Activated T-cell treated with anti-CD3 and anti-CD28 coated beads, Interleukin-2, amount 50 U/mL, for 4 hours (primary cell): Measurements from ENCODE around the gene FAM120A. TPM values are rescaled to one million over a fixed set of nuclear protein-coding genes. Genes with fewer than 3 reads are reported as not detected.

Source experiments
- ATAC-seq, 2 donors: fragments of 200-7000 bp; cut with Tn5 transposase; one replicate each; pipeline ENCODE4 v1.10.0; 2021
- DNase-seq: peaks from one replicate; pipeline ENCODE4 v3.0.0-alpha.2; 2020
- H3K27me3 Mint-ChIP-seq: one replicate; pipeline ENCODE4 v1.8.0; 2021; ENCODE audit warnings: low read depth, mixed read lengths
- H3K36me3 Mint-ChIP-seq: one replicate; pipeline ENCODE4 v1.8.0; 2022; ENCODE audit warnings: mixed read lengths; ENCODE audit not compliant: insufficient read depth
- H3K4me1 Mint-ChIP-seq: one replicate; pipeline ENCODE4 v1.8.0; 2021; ENCODE audit warnings: low read depth, mixed read lengths
- H3K4me3 Mint-ChIP-seq: one replicate; pipeline ENCODE4 v1.8.0; 2021; ENCODE audit warnings: mild to moderate bottlenecking, moderate library complexity, mixed read lengths
- H3K9me3 Mint-ChIP-seq: one replicate; pipeline ENCODE4 v1.8.0; 2021; ENCODE audit warnings: mixed read lengths
- total RNA-seq, 3 donors: library from RNA; stranded (reverse); gene quantifications; one replicate each; pipeline ENCODE4 v1.2.1, GENCODE V29; 2021

FAM120A gene
- total RNA-seq, 3 donors from 2014 or later = 116 to 124 (median 123) TPM

GRCh38 chr9:93523518-93524144, 72.1 kb downstream of the FAM120A start:
- H3K27me3 Mint-ChIP-seq = no peaks in the 10 kb centered on the region
- peaks cover 7% of the 10 kb centered on the region for H3K4me1 Mint-ChIP-seq
- peaks cover 43% of the 10 kb centered on the region for H3K36me3 Mint-ChIP-seq
- DNase-seq (no peak), ATAC-seq (no peak)
- H3K4me3 Mint-ChIP-seq = no peak overlapping the region
- no peaks in the 10 kb centered on the region for H3K9me3 Mint-ChIP-seq

GRCh38 chr9:93525476-93525875, 74.0 kb downstream of the FAM120A start:
- Mint-ChIP-seq H3K4me3 (no peak overlapping the region), H3K9me3 (no peaks in the 10 kb centered on the region), H3K36me3 (peaks cover 42% of the 10 kb centered on the region), H3K4me1 (peaks cover 7% of the 10 kb centered on the region), H3K27me3 (no peaks in the 10 kb centered on the region)
- no peak for DNase-seq
- ATAC-seq = no peak

GRCh38 chr9:93531374-93531773, 79.9 kb downstream of the FAM120A start:
- no peak for DNase-seq
- H3K4me1 Mint-ChIP-seq = no peaks in the 10 kb centered on the region
- no peaks in the 10 kb centered on the region for H3K9me3 Mint-ChIP-seq
- no peak for ATAC-seq
- H3K36me3 Mint-ChIP-seq = peaks cover 49% of the 10 kb centered on the region
- H3K4me3 Mint-ChIP-seq = no peak overlapping the region
- H3K27me3 Mint-ChIP-seq = no peaks in the 10 kb centered on the region

GRCh38 chr9:93532141-93532540, 80.7 kb downstream of the FAM120A start:
- Mint-ChIP-seq H3K36me3 (peaks cover 41% of the 10 kb centered on the region), H3K9me3 (no peaks in the 10 kb centered on the region), H3K27me3 (no peaks in the 10 kb centered on the region), H3K4me3 (no peak overlapping the region), H3K4me1 (no peaks in the 10 kb centered on the region)
- no peak for DNase-seq
- no peak for ATAC-seq

- Mint-ChIP-seq H3K36me3 (peaks cover 43% of the 10 kb centered on the region), H3K27me3 (no peaks in the 10 kb centered on the region), H3K9me3 (no peaks in the 10 kb centered on the region), H3K4me3 (no peak overlapping the region), H3K4me1 (no peaks in the 10 kb centered on the region)
- ATAC-seq (no peak), DNase-seq (no peak)
Measured at GRCh38 chr9:93533863-93534262, 82.4 kb downstream of the FAM120A start.

- Mint-ChIP-seq H3K36me3 (peaks cover 48% of the 10 kb centered on the region), H3K4me3 (no peak overlapping the region), H3K4me1 (no peaks in the 10 kb centered on the region), H3K9me3 (no peaks in the 10 kb centered on the region), H3K27me3 (no peaks in the 10 kb centered on the region)
- DNase-seq = no peak
- no peak for ATAC-seq
Measured at GRCh38 chr9:93536167-93536566, 84.7 kb downstream of the FAM120A start.

- ATAC-seq = no peak
- peaks cover 49% of the 10 kb centered on the region for H3K36me3 Mint-ChIP-seq
- H3K4me3 Mint-ChIP-seq = no peak overlapping the region
- no peak for DNase-seq
- H3K9me3 Mint-ChIP-seq = no peaks in the 10 kb centered on the region
- H3K27me3 Mint-ChIP-seq = no peaks in the 10 kb centered on the region
- no peaks in the 10 kb centered on the region for H3K4me1 Mint-ChIP-seq
Measured at GRCh38 chr9:93536874-93537273, 85.4 kb downstream of the FAM120A start.

GRCh38 chr9:93540305-93540704, 88.8 kb downstream of the FAM120A start:
- no peak for DNase-seq
- no peaks in the 10 kb centered on the region for H3K9me3 Mint-ChIP-seq

GRCh38 chr9:93541005-93541404, 89.5 kb downstream of the FAM120A start:
- Mint-ChIP-seq H3K4me1 (no peaks in the 10 kb centered on the region), H3K27me3 (no peaks in the 10 kb centered on the region), H3K36me3 (peaks cover 36% of the 10 kb centered on the region), H3K9me3 (no peaks in the 10 kb centered on the region), H3K4me3 (no peak overlapping the region)
- ATAC-seq (no peak), DNase-seq (no peak)

More at GRCh38 chr9:93540305-93540704, 88.8 kb downstream of the FAM120A start:
- Mint-ChIP-seq H3K4me1 (no peaks in the 10 kb centered on the region), H3K36me3 (peaks cover 37% of the 10 kb centered on the region), H3K4me3 (no peak overlapping the region), H3K27me3 (no peaks in the 10 kb centered on the region)
- ATAC-seq = no peak

- ATAC-seq = no peak
- peaks cover 43% of the 10 kb centered on the region for H3K36me3 Mint-ChIP-seq
- no peaks in the 10 kb centered on the region for H3K9me3 Mint-ChIP-seq
- no peak for DNase-seq
- no peaks in the 10 kb centered on the region for H3K4me1 Mint-ChIP-seq
- no peaks in the 10 kb centered on the region for H3K27me3 Mint-ChIP-seq
- H3K4me3 Mint-ChIP-seq = no peak overlapping the region
Measured at GRCh38 chr9:93541581-93542349, 90.3 kb downstream of the FAM120A start.

GRCh38 chr9:93543117-93543516, 91.6 kb downstream of the FAM120A start:
- Mint-ChIP-seq H3K27me3 (no peaks in the 10 kb centered on the region), H3K36me3 (peaks cover 47% of the 10 kb centered on the region)

GRCh38 chr9:93546356-93546755, 94.9 kb downstream of the FAM120A start:
- Mint-ChIP-seq H3K36me3 (peaks cover 43% of the 10 kb centered on the region), H3K9me3 (no peaks in the 10 kb centered on the region), H3K27me3 (no peaks in the 10 kb centered on the region), H3K4me3 (no peak overlapping the region), H3K4me1 (no peaks in the 10 kb centered on the region)
- ATAC-seq (no peak), DNase-seq (no peak)

More at GRCh38 chr9:93543117-93543516, 91.6 kb downstream of the FAM120A start:
- ATAC-seq (no peak), DNase-seq (no peak)
- no peaks in the 10 kb centered on the region for H3K9me3 Mint-ChIP-seq
- no peak overlapping the region for H3K4me3 Mint-ChIP-seq
- no peaks in the 10 kb centered on the region for H3K4me1 Mint-ChIP-seq

- no peaks in the 10 kb centered on the region for H3K4me1 Mint-ChIP-seq
- H3K36me3 Mint-ChIP-seq = peaks cover 47% of the 10 kb centered on the region
- no peak overlapping the region for H3K4me3 Mint-ChIP-seq
- H3K27me3 Mint-ChIP-seq = no peaks in the 10 kb centered on the region
- ATAC-seq (no peak), DNase-seq (no peak)
- H3K9me3 Mint-ChIP-seq = no peaks in the 10 kb centered on the region
Measured at GRCh38 chr9:93549611-93550010, 98.1 kb downstream of the FAM120A start.

GRCh38 chr9:93552923-93553322, 101.4 kb downstream of the FAM120A start:
- DNase-seq = no peak
- H3K4me3 Mint-ChIP-seq = no peak overlapping the region
- no peaks in the 10 kb centered on the region for H3K4me1 Mint-ChIP-seq
- H3K36me3 Mint-ChIP-seq = peaks cover 40% of the 10 kb centered on the region
- H3K9me3 Mint-ChIP-seq = no peaks in the 10 kb centered on the region
- ATAC-seq = no peak
- H3K27me3 Mint-ChIP-seq = no peaks in the 10 kb centered on the region

GRCh38 chr9:93555370-93555769, 103.9 kb downstream of the FAM120A start:
- no peak overlapping the region for H3K4me3 Mint-ChIP-seq
- no peak for ATAC-seq
- H3K36me3 Mint-ChIP-seq = peaks cover 52% of the 10 kb centered on the region
- H3K27me3 Mint-ChIP-seq = no peaks in the 10 kb centered on the region
- no peaks in the 10 kb centered on the region for H3K9me3 Mint-ChIP-seq
- DNase-seq = no peak
- H3K4me1 Mint-ChIP-seq = no peaks in the 10 kb centered on the region
